Measurements from ENCODE around the gene KDM5A.
"Not testable (repeated sequence)": the region's sequence is repeated elsewhere in the genome, so short reads cannot be mapped to it uniquely, and the experiment has no call there.

KDM5A gene

DNA sequence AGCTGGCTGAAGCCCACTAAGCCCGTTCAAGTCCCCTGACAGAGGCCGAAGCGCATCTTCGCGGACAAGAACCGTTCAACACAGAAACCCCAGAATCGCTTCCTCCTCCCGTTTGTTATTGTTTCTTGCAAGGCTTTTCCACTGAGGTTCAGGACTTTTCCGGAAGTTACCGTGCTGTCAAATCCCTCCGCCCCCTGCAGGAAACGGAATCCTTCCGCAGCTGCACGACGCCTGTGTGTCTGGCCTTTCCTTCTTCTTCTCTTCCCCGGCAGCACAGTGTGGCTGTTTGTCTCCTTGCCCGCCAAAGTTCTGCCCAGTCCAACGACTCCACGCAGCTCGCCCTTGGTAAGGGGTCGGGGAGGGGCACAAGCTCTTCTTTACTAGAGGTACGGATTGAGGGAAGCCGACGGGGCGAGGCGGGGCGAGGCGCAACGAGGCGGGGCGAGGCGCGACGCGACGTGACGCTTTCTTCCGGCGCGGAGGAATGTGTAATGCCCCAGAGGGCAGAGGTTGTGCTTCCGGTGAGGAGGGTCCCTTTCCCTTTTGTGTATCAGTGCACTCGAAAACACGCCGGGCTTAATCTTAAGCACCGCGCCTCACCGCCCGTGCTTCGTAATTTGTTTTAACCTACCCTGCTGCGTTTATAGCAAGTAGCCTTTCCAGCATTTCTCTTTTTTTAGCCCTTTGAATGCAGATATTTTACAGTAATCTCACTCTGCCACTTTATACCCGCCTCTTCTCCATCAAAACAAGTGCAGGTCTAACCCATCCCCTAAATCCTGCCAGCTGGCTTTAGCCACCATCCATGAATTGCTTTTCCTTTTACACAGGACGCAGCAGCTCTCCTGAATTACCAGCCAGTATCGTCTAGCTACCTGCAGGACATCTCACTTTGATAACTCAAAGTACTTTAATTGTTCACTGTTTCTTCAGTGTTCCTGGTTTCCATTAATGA lies at the start of gene KDM5A:
TSS of gene KDM5A (minus strand) at position 179 of the 955 bp plus-strand sequence. CDS start 229 bp downstream, outside the sequence.
- no peak for DNase-seq

DNA sequence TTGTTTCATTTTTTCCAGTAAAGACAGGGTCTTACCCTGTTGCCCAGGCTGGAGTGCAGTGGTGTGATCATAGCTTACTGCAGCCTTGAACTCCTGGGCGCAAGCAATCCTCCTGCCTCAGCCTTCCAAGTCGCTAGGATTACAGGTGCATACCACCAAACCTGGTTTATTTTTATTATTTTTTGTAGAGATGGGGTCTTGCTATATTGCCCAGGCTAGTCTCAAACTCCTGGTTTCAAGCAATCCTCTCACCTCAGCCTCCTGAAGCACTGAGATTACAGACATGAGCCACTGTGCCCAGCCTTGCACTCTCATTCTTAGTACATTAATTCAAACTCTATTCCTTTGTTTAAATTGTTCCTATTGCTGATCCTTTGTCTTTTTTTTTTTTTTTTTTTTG lies 46.6 kb upstream of the KDM5A start:
- not testable (repeated sequence) for DNase-seq

DNA sequence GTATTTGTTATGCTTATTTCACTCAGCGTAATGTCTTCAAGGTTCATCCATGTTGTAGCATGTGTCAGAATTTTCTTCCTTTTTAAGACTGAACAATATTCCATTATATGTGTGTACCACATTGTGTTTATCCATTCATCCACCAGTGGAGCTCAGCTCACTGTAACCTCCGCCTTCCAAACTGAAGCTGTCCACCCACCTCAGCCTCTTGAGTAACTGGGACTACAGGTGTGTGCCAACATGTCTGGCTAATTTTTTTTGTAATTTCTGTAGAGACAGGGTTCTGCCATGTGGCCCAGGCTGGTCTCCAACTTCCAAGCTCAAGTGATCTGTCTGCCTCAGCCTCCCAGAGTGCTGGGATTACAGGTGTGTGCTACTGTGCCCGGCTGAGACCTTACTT lies 33.4 kb upstream of the KDM5A start:
- no peak for DNase-seq

DNA sequence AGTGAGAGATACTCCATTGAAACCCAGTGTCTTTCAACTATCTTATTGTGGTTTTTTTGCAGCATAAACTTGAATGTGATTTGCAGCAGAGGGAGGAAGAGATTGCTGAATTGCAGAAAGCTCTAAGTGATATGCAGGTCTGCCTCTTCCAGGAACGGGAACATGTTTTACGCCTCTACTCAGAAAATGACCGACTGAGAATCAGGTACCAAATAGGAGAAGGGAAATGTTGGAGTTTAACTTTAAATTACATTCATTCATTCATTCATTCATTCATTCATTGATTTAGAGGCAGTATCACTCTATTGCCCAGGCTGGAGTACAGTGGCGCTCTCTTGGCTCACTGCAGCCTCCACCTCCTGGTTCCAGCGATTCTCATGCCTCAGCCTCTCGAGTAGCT lies 29.3 kb upstream of the KDM5A start:
- DNase-seq = no peak

DNA sequence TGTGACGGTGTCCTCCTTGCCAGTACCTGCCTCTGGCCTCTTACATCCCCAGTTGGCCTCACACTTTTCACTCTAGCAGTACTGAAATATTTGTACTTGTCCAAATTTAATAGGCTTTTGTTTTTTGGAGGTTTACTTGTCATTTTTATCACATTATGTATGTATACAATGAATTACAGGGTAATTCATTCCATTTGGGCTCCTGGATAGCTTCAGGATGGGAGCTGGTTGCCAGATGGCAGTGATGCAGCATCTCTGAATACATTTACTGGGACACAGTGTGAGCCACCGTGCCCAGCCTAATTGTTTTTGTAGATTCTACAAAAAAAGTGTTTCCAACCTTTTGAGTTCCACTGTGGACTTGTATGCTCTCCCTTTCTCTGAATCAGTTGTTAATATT lies 25.7 kb upstream of the KDM5A start:
- no peak for DNase-seq

DNA sequence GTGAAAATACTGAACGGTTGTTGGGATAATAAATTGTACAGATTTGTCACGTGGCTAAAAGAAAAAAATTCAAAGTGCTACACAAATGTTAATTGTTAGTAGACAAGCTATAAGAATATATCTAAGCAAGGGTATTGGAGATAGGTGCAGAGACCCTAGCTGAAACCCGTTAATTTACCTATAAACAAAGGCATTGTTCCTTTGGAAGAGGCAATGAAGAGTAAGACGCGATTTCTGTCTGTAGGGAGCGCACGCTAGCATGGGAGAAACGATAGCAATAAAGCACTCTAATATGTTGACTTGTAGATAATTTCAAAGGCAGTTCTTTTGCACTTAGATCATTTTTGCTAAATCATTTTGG lies 12.9 kb upstream of the KDM5A start:
- no peak for DNase-seq

DNA sequence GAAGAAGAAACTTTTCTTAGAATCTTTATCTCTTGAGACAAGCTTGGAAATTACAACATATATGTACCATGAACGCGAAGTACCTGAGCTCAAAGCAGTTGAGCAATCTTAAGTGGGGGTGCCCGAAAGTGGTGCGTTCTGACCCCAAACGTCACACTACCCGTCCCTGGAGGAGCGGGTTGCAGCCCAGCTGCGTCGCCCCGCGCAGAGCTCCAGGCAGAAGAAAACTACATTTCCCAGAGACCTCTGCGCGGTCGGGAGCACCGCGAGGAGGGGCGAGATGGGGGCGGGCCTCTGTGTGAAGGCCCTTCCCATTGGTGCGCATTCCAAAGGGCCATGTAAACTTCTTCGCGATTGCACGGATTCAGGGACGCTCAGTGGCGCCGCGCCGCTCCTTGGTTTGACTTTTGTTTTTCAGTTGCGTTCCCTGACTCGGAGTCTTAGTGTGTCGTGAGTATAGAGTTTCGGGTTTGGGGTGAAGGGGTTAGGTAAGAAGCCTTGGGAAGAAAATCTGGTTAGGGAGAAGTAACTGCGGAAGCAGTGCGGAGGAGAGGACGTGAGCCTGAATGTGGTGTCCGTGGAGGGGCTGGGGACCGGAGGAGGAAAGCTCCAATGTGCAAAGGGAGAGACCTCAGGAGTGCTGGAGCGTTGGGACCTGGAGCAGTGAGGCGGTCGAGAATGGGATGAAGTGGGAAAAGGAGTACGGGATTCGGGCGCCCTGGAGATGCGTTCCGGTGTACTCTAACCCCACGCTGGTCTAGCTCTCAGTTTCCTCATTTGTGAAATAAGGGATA lies 12.3 kb upstream of the KDM5A start, which contains the start of gene CCDC77:
TSS of gene CCDC77 (plus strand) at position 410 of the 794 bp plus-strand sequence. CDS start 7,740 bp downstream, outside the sequence.
- no peak for DNase-seq

DNA sequence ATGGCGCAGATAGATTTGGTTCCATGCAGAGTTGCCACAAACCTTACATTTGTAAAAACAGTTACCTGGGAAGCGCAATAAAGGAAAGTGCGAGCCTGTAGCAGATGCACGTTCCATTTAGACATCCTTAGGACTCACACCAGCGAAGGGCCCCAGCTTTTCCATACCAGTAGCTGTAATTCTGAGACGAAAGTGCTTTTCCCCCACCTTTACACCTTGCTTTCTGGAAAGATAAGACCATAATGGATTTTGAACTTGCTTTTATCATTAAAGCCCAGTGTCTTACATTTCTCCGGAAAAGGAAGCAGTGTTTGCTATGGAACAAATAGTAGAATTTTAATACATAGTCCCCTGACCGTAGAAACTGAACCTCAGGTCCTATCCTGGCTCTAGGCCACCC lies 11.7 kb upstream of the KDM5A start:
- DNase-seq = no peak

DNA sequence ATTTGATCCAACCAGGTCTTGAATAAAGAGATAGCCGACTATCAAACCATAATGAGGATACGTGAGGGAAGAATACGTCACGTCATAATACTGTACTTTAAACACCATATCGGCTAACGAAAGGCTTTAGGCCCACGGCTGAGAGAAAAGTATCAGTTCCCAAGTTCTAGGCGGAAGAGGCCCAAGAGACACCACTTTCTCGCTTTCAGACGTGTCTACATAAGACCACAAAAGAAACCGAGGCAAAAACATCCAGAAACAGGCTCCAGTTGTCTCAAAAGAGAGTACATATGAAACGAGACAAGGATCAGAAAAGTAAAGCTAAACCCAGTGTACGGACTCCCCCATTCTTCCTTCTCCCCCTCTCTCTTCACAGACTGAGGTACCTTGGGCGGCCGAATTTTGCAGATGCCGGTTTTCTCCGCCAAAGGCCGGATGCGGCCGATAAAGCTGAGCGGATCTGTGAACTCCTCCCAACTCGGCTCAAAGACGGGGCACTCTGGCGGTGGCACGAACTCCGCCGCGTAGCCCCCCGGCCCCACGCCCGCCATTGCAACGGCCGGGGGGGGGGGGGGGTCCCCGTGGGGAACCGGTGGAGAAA lies 479 bp downstream of the KDM5A start:
- no peak for DNase-seq

DNA sequence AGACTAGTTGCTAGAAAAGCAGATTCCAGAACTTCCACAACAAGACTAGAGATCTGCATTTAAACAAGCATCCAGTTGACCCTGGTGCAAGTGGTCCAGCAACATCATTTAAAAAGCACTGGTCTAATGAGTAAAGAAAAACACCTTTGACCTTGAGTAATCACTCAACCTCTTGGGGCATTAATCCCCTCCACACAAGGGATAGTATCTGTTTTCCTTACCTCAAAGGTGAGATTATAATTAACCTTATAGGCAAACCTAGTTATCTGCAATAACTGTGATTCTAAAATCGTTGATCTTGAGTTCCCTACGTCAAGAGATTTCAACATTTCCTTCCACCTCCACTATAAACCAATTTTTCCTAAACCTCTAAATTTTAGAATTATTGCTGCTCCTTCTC lies 1.1 kb downstream of the KDM5A start:
- DNase-seq = no peak

DNA sequence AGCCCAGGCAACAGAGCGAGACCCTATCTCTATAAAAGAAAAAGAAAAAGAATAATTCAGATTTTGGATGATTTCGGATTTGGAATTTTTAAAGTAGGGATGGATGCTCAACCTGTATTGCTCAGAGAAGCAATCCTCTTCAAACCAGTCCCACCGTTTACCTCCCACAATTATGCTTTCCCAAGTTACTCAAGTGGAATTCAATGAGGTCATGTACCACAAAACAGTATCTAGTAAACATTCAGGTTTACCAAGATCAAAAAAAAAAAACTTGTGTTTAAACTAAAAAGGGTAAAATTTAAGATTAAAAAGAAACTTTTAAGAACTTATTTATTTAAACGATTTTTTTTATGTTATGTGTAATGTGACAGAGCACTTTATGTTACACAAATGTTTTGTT lies 2.5 kb downstream of the KDM5A start:
- no peak for DNase-seq

DNA sequence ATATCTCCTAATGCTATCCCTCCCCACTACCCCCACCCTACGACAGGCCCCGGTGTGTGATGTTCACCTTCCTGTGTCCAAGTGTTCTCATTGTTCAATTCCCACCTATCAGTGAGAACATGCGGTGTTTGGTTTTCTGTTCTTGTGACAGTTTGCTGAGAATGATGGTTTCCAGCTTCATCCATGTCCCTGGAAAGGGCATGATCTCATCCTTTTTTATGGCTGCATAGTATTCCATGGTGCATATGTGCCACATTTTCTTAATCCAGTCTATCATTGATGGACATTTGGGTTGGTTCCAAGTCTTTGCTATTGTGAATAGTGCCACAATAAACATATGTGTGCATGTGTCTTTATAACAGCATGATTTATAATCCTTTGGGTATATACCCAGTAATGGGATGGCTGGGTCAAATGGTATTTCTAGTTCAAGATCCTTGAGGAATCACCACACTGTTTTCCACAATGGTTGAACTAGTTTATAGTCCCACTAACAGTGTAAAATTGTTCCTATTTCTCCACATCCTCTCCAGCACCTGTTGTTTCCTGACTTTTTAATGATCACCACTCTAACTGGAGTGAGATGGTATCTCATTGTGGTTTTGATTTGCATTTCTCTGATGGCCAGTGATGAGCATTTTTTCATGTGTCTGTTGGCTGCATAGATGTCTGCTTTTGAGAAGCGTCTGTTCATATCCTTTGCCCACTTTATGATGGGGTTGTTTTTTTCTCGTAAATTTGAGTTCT lies 18.2 kb downstream of the KDM5A start:
- not testable (repeated sequence) for DNase-seq

DNA sequence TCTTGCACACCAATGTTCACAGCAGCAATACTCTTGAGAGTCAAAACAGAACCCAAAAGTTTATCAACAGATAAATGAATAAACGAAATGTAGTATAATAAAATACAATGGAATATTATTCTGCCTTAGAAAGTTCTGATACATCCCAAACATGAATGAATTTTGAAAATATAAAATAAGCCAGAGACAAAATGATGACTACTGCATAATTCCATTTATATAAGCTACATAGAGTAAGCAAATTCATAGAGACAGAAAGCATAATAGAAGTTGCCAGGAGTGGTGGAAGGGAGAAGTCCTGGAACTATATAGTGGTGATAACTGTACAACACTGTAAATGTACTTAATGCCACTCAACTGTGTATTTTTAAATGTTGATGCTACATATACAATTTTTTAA lies 21.1 kb downstream of the KDM5A start:
- no peak for DNase-seq

DNA sequence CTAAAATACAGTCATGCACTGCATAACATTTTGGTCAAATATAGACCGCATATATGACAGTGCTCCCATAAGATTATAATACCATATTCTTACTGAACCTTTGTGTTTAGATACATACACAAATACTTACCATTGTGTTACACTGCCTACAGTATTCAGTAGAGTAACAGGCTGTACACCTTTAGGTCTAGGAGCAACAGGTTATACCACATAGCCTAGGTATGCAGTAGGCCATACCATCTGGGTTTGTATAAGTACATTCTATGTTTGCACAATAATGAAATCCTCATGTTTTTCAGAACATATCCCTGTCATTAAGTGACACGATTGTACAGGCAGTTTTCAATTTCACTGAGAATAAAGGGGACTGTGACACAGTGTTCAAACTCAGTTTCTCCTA lies 22.3 kb downstream of the KDM5A start:
- no peak for DNase-seq

DNA sequence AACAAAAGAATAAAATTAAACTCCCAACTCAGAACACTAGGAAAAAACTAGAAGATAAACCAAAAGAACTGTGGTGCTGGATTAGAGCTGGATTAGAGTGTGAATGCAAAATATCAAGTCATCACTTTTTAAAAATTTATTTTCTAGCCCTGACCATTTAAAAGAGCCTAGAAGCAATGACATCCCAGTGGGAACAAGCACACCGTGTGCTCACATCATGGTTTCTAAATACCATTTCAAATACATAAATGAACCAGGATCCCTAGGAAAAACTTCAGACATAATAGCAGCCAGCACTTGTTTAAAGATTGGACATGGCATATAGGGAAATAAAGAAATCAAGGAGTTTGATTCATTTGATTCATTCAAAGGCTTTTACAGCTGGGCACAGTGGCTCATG lies 30.0 kb downstream of the KDM5A start:
- DNase-seq = no peak

DNA sequence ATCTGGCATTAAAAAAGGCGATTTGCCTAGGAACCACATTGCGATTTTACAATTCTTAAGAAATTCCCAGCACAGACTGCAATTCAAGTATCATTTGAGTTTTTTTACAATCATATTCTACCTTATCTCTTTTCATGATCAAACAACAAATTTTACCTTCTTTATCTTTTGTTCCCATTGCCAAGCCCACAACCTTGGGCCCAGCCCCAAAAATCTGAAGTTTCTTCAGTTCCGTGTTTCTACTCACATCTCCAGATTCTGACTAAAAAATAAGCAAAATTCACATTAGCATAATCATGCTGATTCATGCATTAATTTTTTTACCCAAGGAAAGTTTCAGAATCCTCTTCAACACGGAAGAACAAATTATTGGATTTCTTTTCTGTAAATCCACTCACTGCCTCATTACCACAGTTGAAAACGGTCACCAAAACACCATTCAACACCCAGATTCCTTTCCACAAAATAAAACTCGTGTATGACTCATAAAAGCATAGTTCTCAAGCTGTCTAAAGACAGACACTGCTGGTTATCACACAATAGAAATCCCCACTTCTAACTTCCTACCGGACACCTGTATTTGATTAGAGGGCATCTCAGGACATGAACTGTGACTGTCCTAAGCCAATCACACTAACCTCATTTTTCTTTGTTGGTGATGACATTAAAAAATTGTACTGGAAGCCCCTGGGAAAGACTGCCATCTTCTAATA lies 32.7 kb downstream of the KDM5A start:
- DNase-seq = no peak

DNA sequence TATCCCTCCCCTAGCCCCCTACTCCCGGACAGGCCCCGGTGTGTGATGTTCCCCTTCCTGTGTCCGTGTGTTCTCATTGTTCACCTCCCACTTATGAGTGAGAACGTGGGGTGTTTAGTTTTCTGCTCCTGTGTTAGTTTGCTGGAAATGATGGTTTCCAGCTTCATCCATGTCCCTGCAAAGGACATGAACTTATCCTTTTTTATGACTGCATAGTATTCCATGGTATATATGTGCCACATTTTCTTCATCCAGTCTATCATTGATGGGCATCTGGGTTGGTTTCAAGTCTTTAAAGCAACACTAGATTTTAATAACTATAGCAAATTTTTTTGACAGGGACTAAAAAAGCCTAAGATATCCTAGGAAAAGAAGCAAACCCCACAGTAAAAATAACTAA lies 37.9 kb downstream of the KDM5A start:
- not testable (repeated sequence) for DNase-seq

DNA sequence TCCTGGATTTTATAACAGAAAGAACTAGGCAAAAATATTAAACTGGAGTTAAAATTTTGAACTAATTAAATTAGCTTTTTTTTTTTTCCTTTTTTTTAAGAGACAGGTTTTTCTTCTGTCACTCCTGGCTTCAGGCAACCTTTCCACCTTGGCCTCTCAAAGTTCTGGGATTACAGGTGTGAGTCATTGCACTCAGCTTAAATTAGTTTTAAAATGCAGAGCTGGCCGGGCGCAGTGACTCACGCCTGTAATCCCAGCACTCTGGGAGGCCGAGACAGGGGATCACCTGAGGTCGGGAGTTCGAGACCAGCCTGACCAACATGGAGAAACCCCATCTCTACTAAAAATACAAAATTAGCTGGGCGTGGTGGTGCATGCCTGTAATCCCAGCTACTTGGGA lies 39.5 kb downstream of the KDM5A start:
- DNase-seq = not testable (repeated sequence)

DNA sequence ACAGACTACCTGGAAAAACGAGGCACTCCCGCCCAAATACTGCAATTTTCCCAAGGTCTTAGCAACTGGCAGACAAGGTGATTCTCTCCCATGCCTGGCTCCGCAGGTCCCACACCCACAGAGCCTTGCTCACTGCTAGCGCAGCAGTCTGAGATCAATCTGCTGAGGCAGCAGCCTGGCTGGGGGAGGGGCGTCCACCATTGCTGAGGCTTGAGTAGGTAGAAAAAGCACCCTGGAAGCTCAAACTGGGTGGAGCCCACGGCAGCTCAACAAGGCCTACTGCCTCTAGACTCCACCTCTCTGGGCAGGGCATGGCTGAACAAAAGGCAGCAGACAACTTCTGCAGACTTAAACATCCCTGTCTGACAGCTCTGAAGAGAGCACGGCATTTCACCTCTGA lies 46.1 kb downstream of the KDM5A start:
- not testable (repeated sequence) for DNase-seq

DNA sequence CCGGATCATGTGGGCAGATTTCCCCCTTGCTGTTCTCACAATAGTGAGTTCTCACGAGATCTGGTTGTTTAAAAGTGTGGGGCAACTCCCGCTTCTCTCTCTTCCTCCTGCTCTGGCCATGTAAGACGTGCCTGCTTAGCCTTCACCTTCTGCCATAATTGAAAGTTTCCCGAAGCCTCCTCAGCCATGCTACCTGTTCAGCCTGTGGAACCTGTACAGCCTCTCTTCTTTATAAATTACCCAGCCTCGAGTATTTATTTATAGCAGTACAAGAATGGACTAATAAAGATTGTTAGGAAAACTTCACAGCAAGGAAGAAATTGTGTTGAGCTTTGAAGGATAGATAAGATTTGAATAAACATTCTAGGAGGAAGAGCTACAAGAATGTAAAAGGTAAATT lies 52.1 kb downstream of the KDM5A start:
- no peak for DNase-seq

DNA sequence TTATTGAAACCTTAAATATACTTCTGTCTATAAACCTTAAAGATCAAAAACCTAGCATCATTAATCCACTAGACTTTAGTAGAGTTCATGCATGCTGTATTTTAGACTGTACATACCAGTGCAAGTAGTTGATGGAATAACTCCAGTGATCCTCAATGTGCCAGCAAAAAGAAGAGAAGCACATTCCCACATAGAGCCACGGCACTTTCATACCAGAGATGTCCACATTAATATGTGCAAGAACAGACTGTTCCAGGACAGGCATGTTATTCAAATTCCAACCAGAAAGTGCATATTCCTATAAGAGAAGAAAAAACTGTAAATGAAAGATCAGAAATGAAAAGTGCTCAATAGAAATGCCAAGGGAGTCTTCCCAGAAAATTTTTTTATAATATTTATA lies 55.0 kb downstream of the KDM5A start:
- no peak for DNase-seq

DNA sequence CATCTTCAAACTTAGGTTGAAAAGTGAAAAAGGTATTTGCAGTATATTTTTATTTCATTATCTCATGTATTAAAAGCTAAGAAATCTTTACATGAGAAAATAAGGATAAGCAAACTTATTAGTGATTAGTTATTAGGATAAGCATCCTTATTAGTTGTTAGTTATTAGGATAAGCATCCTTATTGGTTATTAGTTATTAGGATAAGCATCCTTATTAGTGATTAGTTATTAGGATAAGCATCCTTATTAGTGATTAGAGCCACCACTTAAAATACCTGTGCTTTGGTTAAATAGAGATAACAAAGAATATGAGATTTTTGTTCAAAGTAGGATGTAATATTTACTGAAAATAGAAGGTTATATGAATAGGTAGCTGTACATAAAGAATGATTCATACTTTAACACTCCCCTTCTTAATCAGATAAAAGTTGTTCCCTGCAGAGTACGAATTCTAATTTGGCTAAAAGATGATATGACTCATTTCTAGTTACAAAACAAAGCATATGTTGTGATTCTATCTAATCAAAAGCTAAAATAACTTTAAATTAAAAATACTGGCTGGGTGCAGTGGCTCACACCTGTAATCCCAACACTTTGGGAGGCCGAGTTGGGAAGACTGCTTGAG lies 56.4 kb downstream of the KDM5A start:
- DNase-seq = no peak
